Caco-2 (cell line): ENCODE results near the gene SLC15A1. TPM values are rescaled to one million over a fixed set of nuclear protein-coding genes. Genes with fewer than 3 reads are reported as not detected.
A peak's percentile ranks its signal among the peaks of the same experiment; 100 is the strongest.
"Not testable (repeated sequence)": the region's sequence is repeated elsewhere in the genome, so short reads cannot be mapped to it uniquely, and the experiment has no call there.

Source experiments
- BruUV-seq: library from RNA; stranded (reverse); fragments of 400-500 nt; replicated peaks from 2 replicates; lab custom pipeline; 2021; lab: Mats Ljungman, UMichigan
- CTCF ChIA-PET: fragments of 300-600 bp; sonication (Branson Sonifier 250); formaldehyde crosslinking; loops from one replicate; lab custom pipeline; 2022; ENCODE audit warnings: antibody characterized with exemption; lab: Charles Lee
- POLR2A ChIA-PET: fragments of 300-600 bp; sonication (Branson Sonifier 250); formaldehyde crosslinking; loops from one replicate; lab custom pipeline; 2022; ENCODE audit warnings: antibody characterized with exemption; lab: Charles Lee
- DNase-seq, 2 experiments: peaks; one replicate each; pipeline versions ENCODE4 v3.0.0 to v3.0.0-alpha.2; 2020 to 2022
- H3K27me3 ChIP-seq: replicated peaks from 2 replicates; pipeline ENCODE4 v1.6.0; 2011; ENCODE audit warnings: low read length; ENCODE audit not compliant: control insufficient read depth, insufficient read depth
- H3K36me3 ChIP-seq: 2 replicates; pipeline ENCODE4 v1.5.1; 2011; ENCODE audit warnings: low read length; ENCODE audit not compliant: control insufficient read depth, insufficient read depth
- H3K4me1 ChIP-seq: fragments of 250-450 bp; sonication (Bioruptor Pico); 2 replicates; pipeline ENCODE4 v1.5.1; 2020; ENCODE audit warnings: mild to moderate bottlenecking
- H3K4me3 ChIP-seq: 2 replicates; pipeline ENCODE4 v1.5.1; 2011; ENCODE audit warnings: low read depth, mild to moderate bottlenecking, control low read depth, low read length
- H3K9me3 ChIP-seq: fragments of 250-450 bp; sonication (Bioruptor Pico); 2 replicates; pipeline ENCODE4 v1.5.1; 2020; ENCODE audit warnings: mild to moderate bottlenecking, moderate library complexity
- H3K27ac Mint-ChIP-seq: one replicate; pipeline ENCODE4 v1.8.0; 2022; ENCODE audit warnings: mixed read lengths; ENCODE audit not compliant: unreplicated experiment
- H3K27me3 Mint-ChIP-seq: one replicate; pipeline ENCODE4 v1.8.0; 2022; ENCODE audit warnings: mixed read lengths; ENCODE audit not compliant: insufficient read depth, unreplicated experiment
- H3K36me3 Mint-ChIP-seq: one replicate; pipeline ENCODE4 v1.8.0; 2022; ENCODE audit warnings: mild to moderate bottlenecking, mixed read lengths; ENCODE audit not compliant: insufficient read depth, unreplicated experiment
- H3K4me1 Mint-ChIP-seq: one replicate; pipeline ENCODE4 v1.8.0; 2022; ENCODE audit warnings: low read depth, mixed read lengths; ENCODE audit not compliant: unreplicated experiment
- H3K4me3 Mint-ChIP-seq: one replicate; pipeline ENCODE4 v1.8.0; 2022; ENCODE audit warnings: mild to moderate bottlenecking, moderate library complexity, mixed read lengths; ENCODE audit not compliant: unreplicated experiment
- H3K9me3 Mint-ChIP-seq: one replicate; pipeline ENCODE4 v1.8.0; 2022; ENCODE audit warnings: mixed read lengths; ENCODE audit not compliant: unreplicated experiment
- intact Hi-C: fragments of 100-400 bp; cut with micrococcal nuclease; formaldehyde crosslinking; loops from one replicate; pipeline ENCODE4 v1.10.0; 2022; ENCODE audit not compliant: unreplicated experiment
- total RNA-seq: library from RNA; stranded (reverse); gene quantifications from 2 replicates; pipeline ENCODE4 v1.2.3, GENCODE V29; 2022
- TF ChIP-seq, protein P1 (sequence below), 2 experiments: fragments of 200-600 bp in 1 of 2; IDR thresholded peaks; 1 replicate in 1 of 2; 2 replicates in 1 of 2; pipeline versions ENCODE4 v1.5.1 to v1.8.0; 2011 to 2022; ENCODE audit warnings: antibody characterized with exemption in 1 of 2, control low read depth in 1 of 2, inconsistent platforms in 1 of 2, low read depth in 1 of 2, low read length in 1 of 2, mild to moderate bottlenecking in 1 of 2, moderate library complexity in 1 of 2; ENCODE audit not compliant: insufficient read depth in 1 of 2, severe bottlenecking in 1 of 2, unreplicated experiment in 1 of 2

Gene SLC15A1
- total RNA-seq, 1 experiment from 2014 or later, result 12.3 TPM

DNA sequence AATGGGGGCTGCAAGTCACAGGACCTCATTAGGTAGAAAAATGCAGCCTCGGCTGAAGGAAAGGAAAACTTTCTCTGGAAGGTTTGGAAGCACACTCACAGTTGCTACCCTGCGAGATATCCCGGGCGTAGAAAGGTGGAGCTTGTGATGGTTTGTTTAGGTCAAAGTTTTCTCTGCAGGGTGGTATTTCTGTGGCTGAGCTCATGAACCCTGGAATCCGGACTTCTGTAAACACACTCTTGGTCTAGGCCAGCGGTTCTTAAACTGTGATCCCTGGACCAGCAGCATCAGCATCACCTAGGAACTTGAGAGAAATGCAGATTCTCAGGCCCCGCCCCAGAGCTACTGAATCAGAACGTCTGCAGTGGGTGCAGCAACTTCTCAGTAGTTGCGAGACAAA lies 3.3 kb upstream of the SLC15A1 start:
- peak in 1 of 2 experiments; percentile 9 for DNase-seq
- ChIA-PET CTCF (no interaction called here), POLR2A (interaction anchor here (0.5 kb wide), 1 partner anchor 72 kb away, joined by 6 read pairs; no protein-coding TSS in a partner anchor)
- TF ChIP-seq, protein P1, sequence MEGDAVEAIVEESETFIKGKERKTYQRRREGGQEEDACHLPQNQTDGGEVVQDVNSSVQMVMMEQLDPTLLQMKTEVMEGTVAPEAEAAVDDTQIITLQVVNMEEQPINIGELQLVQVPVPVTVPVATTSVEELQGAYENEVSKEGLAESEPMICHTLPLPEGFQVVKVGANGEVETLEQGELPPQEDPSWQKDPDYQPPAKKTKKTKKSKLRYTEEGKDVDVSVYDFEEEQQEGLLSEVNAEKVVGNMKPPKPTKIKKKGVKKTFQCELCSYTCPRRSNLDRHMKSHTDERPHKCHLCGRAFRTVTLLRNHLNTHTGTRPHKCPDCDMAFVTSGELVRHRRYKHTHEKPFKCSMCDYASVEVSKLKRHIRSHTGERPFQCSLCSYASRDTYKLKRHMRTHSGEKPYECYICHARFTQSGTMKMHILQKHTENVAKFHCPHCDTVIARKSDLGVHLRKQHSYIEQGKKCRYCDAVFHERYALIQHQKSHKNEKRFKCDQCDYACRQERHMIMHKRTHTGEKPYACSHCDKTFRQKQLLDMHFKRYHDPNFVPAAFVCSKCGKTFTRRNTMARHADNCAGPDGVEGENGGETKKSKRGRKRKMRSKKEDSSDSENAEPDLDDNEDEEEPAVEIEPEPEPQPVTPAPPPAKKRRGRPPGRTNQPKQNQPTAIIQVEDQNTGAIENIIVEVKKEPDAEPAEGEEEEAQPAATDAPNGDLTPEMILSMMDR (IDR thresholded peaks at IDR 0.05; ENCODE audit: insufficient read depth in 1 of 2, low read depth in 1 of 2, low read length in 1 of 2, severe bottlenecking in 1 of 2, unreplicated experiment in 1 of 2), result no peak
- Histone ChIP-seq H3K9me3 (no peaks in the 10 kb centered on the region; the same call in 1 of the 2 replicates), H3K27me3 (no peaks in the 10 kb centered on the region), H3K36me3 (no peaks in the 10 kb centered on the region), H3K4me3 (no peak overlapping the region), H3K4me1 (peaks cover 4% of the 10 kb centered on the region)
- Mint-ChIP-seq H3K27me3 (peaks cover 3% of the 10 kb centered on the region), H3K4me1 (peaks cover 15% of the 10 kb centered on the region), H3K27ac (no peak overlapping the region), H3K9me3 (peaks cover 28% of the 10 kb centered on the region), H3K4me3 (no peak overlapping the region), H3K36me3 (no peaks in the 10 kb centered on the region)
- no TSS peak for BruUV-seq
- intact Hi-C loops, result no loop called here

DNA sequence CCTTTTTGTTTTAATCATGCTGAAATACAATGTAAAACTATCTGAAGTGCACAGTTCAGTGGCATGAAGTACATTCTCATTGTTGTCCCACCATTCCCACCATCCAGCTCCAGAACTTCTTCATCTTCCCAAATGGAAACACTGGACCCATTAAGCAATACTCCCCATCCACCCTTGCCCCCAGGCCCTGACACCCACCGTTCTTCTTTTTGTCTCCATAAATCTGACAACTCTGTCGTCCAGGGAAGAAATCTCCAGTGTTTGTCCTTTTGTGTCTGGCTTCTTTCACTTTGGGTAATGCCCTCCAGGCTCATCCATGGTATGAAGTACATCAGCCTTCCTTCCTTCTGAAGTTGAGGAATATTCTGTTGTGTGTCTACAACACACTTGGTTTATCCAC lies 2.6 kb upstream of the SLC15A1 start:
- ChIA-PET POLR2A (no interaction called here), CTCF (no interaction called here)
- no TSS peak for BruUV-seq
- H3K27ac Mint-ChIP-seq, result no peak overlapping the region
- Histone ChIP-seq H3K4me1 (peaks cover 4% of the 10 kb centered on the region), H3K27me3 (no peaks in the 10 kb centered on the region), H3K4me3 (no peak overlapping the region), H3K9me3 (no peaks in the 10 kb centered on the region; the same call in 1 of the 2 replicates), H3K36me3 (no peaks in the 10 kb centered on the region)
- peaks cover 3% of the 10 kb centered on the region for H3K27me3 Mint-ChIP-seq
- H3K36me3 Mint-ChIP-seq, result no peaks in the 10 kb centered on the region
- no peak overlapping the region for H3K4me3 Mint-ChIP-seq
- intact Hi-C loops, result no loop called here
- no peak for DNase-seq
- H3K9me3 Mint-ChIP-seq, result peaks cover 22% of the 10 kb centered on the region
- TF ChIP-seq, protein P1 (IDR thresholded peaks at IDR 0.05; ENCODE audit: insufficient read depth in 1 of 2, low read depth in 1 of 2, low read length in 1 of 2, severe bottlenecking in 1 of 2, unreplicated experiment in 1 of 2), result no peak
- H3K4me1 Mint-ChIP-seq, result peaks cover 14% of the 10 kb centered on the region

DNA sequence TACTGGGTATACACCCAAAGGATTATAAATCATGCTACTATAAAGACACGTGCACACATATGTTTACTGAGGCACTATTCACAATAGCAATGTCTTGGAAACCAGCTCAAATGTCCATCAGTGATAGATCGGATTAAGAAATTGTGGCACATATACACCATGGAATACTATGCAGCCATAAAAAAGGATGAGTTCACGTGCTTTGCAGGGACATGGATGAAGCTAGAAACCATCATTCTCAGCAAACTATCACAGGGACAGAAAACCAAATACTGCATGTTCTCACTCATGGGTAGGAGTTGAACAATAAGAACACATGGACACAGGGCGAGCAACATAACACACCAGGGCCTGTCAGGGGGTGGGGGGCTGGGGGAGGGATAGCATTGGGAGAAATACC lies 2.0 kb upstream of the SLC15A1 start:
- H3K4me1 ChIP-seq, H3K36me3 Mint-ChIP-seq, H3K4me3 ChIP-seq, POLR2A ChIA-PET, H3K36me3 ChIP-seq, DNase-seq, H3K27me3 ChIP-seq, H3K27me3 Mint-ChIP-seq, CTCF ChIA-PET, H3K4me3 Mint-ChIP-seq, BruUV-seq, H3K27ac Mint-ChIP-seq, H3K9me3 ChIP-seq: not testable (repeated sequence)
- Mint-ChIP-seq H3K4me1 (peaks cover 14% of the 10 kb centered on the region), H3K9me3 (peaks cover 20% of the 10 kb centered on the region)
- intact Hi-C loops, result loop anchor here (5.0 kb wide), 2 partner anchors 47 to 88 kb away; no protein-coding TSS in a partner anchor
